ENCODE data around the gene TSPEAR.

- TF ChIP-seq CTCF (IDR thresholded peaks at IDR 0.05): no peak
- TF ChIP-seq POLR2A (IDR thresholded peaks at IDR 0.05): no peak
Measured at GRCh38 chr21:44568261-44568660, 143.1 kb downstream of the TSPEAR start.

All from testis (tissue), 2 donors.